Activated T-cell treated with anti-CD3 and anti-CD28 coated beads, Interleukin-2, amount 50 U/mL, for 4 hours (primary cell): ENCODE measurements around the gene ERCC6L2. TPM values are rescaled to one million over a fixed set of nuclear protein-coding genes. Genes with fewer than 3 reads are reported as not detected.

Source experiments
- ATAC-seq, 2 donors: fragments of 200-7000 bp; cut with Tn5 transposase; one replicate each; pipeline ENCODE4 v1.10.0; 2021
- DNase-seq: peaks from one replicate; pipeline ENCODE4 v3.0.0-alpha.2; 2020
- H3K27me3 Mint-ChIP-seq: one replicate; pipeline ENCODE4 v1.8.0; 2021; ENCODE audit warnings: low read depth, mixed read lengths
- H3K36me3 Mint-ChIP-seq: one replicate; pipeline ENCODE4 v1.8.0; 2022; ENCODE audit warnings: mixed read lengths; ENCODE audit not compliant: insufficient read depth
- H3K4me1 Mint-ChIP-seq: one replicate; pipeline ENCODE4 v1.8.0; 2021; ENCODE audit warnings: low read depth, mixed read lengths
- H3K4me3 Mint-ChIP-seq: one replicate; pipeline ENCODE4 v1.8.0; 2021; ENCODE audit warnings: mild to moderate bottlenecking, moderate library complexity, mixed read lengths
- H3K9me3 Mint-ChIP-seq: one replicate; pipeline ENCODE4 v1.8.0; 2021; ENCODE audit warnings: mixed read lengths
- total RNA-seq, 3 donors: library from RNA; stranded (reverse); gene quantifications; one replicate each; pipeline ENCODE4 v1.2.1, GENCODE V29; 2021

The ERCC6L2 gene
- total RNA-seq: 10 to 100 TPM; 24.4 to 27.9 (median 27.1) TPM

GRCh38 chr9:95875305-95876137, at the start of gene ERCC6L2:
Gene ERCC6L2 (plus strand): TSS chr9:95875691. CDS start chr9:95876039, 348 bp downstream.
- H3K4me3 Mint-ChIP-seq: no peak within 1 kb of the TSS
- ATAC-seq: peak; percentile 94

DNA sequence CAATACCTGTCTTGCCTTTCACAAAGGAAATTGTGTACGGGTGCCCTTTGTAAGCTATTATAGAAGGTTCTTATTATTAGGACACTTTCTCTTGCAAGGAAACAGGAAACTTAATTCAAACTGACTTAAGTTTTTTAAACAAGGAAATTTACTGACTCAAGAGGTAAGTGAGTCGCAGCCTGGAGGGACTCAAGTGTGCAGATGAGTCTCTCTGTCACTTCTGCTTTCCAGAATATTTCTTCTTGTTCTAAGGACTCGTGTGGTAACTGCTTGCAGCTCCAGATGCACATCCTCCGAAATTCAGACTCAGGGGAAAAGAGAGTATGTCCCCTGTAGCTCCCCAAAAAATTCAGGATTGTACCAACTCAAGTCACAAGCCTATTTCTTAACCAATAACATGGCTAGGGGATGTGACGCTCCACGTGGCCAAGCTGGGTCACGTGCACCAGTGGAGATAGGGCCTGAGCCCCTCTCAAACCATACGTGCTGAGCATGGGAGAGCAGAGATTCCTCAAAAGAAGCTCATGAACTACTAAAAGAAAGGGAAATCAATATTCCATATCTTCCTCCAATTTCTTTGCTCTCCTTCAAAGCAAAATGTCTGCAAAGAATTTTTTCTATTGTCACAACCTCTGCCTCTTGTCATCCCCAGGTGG, 49.2 kb upstream of the ERCC6L2 start:
- Mint-ChIP-seq H3K4me1 (peaks cover 11% of the 10 kb centered on the region), H3K4me3 (no peak overlapping the region), H3K9me3 (no peaks in the 10 kb centered on the region), H3K27me3 (no peaks in the 10 kb centered on the region), H3K36me3 (peaks cover 3% of the 10 kb centered on the region)
- no peak for ATAC-seq
- no peak for DNase-seq

More at GRCh38 chr9:95875305-95876137, at the start of gene ERCC6L2:
- H3K27me3 Mint-ChIP-seq: no peaks in the 10 kb centered on the region
- peak; percentile 84 for DNase-seq
- H3K4me1 Mint-ChIP-seq: peaks cover 30% of the 10 kb centered on the region
- H3K9me3 Mint-ChIP-seq: peaks cover 6% of the 10 kb centered on the region
- H3K36me3 Mint-ChIP-seq: peaks cover 33% of the 10 kb centered on the region

DNA sequence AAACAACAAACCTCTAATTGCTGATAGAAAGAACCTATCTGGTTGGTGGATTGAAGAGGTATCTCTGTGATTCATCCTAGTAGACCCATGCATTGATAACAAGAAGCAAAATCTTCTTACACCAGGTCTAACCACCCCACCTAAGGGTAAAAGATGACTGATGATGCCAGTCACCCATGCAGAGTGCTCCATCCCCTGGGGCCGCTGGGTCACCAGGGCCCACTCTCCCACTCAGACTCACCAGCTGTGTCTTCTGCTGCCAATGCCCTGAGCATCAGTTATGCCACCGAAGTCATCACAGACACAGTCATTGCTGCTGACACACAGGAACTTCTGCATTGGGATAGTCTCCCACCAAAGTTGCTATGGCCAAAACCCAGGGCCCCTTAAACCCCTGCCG, 44.7 kb upstream of the ERCC6L2 start:
- no peaks in the 10 kb centered on the region for H3K9me3 Mint-ChIP-seq
- ATAC-seq (no peak), DNase-seq (no peak)

GRCh38 chr9:95831810-95832209, 43.7 kb upstream of the ERCC6L2 start:
- no peak for DNase-seq
- Mint-ChIP-seq H3K9me3 (no peaks in the 10 kb centered on the region), H3K27me3 (no peaks in the 10 kb centered on the region), H3K4me3 (no peak overlapping the region), H3K4me1 (peaks cover 2% of the 10 kb centered on the region), H3K36me3 (peaks cover 9% of the 10 kb centered on the region)
- ATAC-seq: no peak

More for the DNA sequence above, 44.7 kb upstream of the ERCC6L2 start:
- H3K4me1 Mint-ChIP-seq: peaks cover 2% of the 10 kb centered on the region
- H3K4me3 Mint-ChIP-seq: no peak overlapping the region
- no peaks in the 10 kb centered on the region for H3K27me3 Mint-ChIP-seq
- peaks cover 9% of the 10 kb centered on the region for H3K36me3 Mint-ChIP-seq

DNA sequence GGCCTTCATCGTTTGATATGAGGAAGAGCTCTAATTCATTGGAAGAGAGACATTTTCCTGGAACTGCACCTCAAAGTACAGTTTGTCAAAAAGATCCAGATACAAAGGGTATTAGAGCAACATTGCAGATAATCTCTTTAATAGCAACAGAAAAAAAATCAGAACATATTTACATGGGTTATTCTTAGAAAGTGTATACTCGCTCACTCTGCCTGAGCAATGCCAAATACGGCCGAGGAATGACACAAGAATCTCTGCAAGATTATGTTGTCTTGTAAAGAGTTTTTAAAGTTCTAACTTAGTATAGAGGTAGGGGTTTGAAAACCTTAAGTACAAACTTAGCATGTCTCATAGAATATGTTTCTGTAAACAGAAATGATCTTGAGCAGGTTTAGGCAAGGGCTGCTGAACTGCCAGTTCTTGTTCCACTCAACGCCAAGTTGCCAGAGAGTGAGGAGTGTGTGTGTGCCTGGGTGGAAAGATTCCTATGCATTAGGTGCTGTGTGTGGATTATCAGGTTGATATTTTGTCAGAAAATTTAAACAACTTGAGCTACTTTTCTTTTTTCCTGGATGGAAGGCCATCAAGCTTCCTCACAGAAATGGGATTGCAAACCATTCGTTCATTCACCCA, 41.8 kb upstream of the ERCC6L2 start:
- Mint-ChIP-seq H3K9me3 (no peaks in the 10 kb centered on the region), H3K27me3 (no peaks in the 10 kb centered on the region), H3K36me3 (peaks cover 12% of the 10 kb centered on the region), H3K4me3 (no peak overlapping the region), H3K4me1 (peaks cover 2% of the 10 kb centered on the region)
- ATAC-seq (no peak), DNase-seq (no peak)

GRCh38 chr9:95834281-95834907, 41.1 kb upstream of the ERCC6L2 start:
- Mint-ChIP-seq H3K4me1 (peaks cover 2% of the 10 kb centered on the region), H3K9me3 (no peaks in the 10 kb centered on the region), H3K4me3 (no peak overlapping the region), H3K27me3 (no peaks in the 10 kb centered on the region), H3K36me3 (peaks cover 10% of the 10 kb centered on the region)
- ATAC-seq (no peak), DNase-seq (no peak)

- Mint-ChIP-seq H3K9me3 (no peaks in the 10 kb centered on the region), H3K4me1 (peaks cover 2% of the 10 kb centered on the region), H3K36me3 (peaks cover 10% of the 10 kb centered on the region), H3K4me3 (no peak overlapping the region), H3K27me3 (no peaks in the 10 kb centered on the region)
- DNase-seq (no peak), ATAC-seq (no peak)
These were observed 40.1 kb upstream of the ERCC6L2 start for GRCh38 chr9:95835393-95835792.

GRCh38 chr9:95836072-95836471, 39.4 kb upstream of the ERCC6L2 start:
- DNase-seq (no peak), ATAC-seq (no peak)
- H3K4me1 Mint-ChIP-seq: peaks cover 2% of the 10 kb centered on the region
- peaks cover 10% of the 10 kb centered on the region for H3K36me3 Mint-ChIP-seq
- no peaks in the 10 kb centered on the region for H3K9me3 Mint-ChIP-seq
- H3K27me3 Mint-ChIP-seq: no peaks in the 10 kb centered on the region
- H3K4me3 Mint-ChIP-seq: no peak overlapping the region

GRCh38 chr9:95839012-95839411, 36.5 kb upstream of the ERCC6L2 start:
- no peaks in the 10 kb centered on the region for H3K27me3 Mint-ChIP-seq
- H3K9me3 Mint-ChIP-seq: no peaks in the 10 kb centered on the region
- H3K4me1 Mint-ChIP-seq: peaks cover 2% of the 10 kb centered on the region
- H3K4me3 Mint-ChIP-seq: no peak overlapping the region
- DNase-seq: no peak
- no peak for ATAC-seq
- peaks cover 7% of the 10 kb centered on the region for H3K36me3 Mint-ChIP-seq

GRCh38 chr9:95840074-95840473, 35.4 kb upstream of the ERCC6L2 start:
- ATAC-seq (no peak), DNase-seq (no peak)
- H3K4me3 Mint-ChIP-seq: no peak overlapping the region
- H3K9me3 Mint-ChIP-seq: no peaks in the 10 kb centered on the region
- H3K36me3 Mint-ChIP-seq: peaks cover 4% of the 10 kb centered on the region
- H3K4me1 Mint-ChIP-seq: no peaks in the 10 kb centered on the region
- H3K27me3 Mint-ChIP-seq: no peaks in the 10 kb centered on the region

DNA sequence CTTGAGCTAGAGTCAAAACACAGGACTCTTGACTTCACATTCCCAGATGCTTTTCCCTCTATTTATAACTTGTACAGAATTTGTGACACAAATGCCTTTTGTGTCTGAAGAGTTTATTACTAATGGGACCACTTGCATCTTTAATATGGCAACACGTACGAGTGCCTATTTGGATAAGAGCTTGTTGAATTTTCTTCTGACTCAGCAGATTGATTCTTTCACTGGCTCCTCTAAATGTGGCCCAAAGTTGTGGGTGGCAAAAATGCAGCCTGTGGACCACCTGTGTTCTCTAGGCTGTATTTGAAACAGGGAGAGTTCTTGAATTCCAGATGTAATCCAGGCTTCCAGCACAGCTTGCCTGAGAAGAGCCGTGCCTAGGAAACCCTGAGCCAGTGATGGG, 34.1 kb upstream of the ERCC6L2 start:
- Mint-ChIP-seq H3K36me3 (peaks cover 4% of the 10 kb centered on the region), H3K4me1 (no peaks in the 10 kb centered on the region), H3K9me3 (no peaks in the 10 kb centered on the region), H3K27me3 (no peaks in the 10 kb centered on the region), H3K4me3 (no peak overlapping the region)
- DNase-seq: no peak
- ATAC-seq: no peak

GRCh38 chr9:95845751-95846150, 29.7 kb upstream of the ERCC6L2 start:
- ATAC-seq: no peak
- DNase-seq: no peak
- Mint-ChIP-seq H3K4me1 (no peaks in the 10 kb centered on the region), H3K9me3 (no peaks in the 10 kb centered on the region), H3K4me3 (no peak overlapping the region), H3K36me3 (peaks cover 17% of the 10 kb centered on the region), H3K27me3 (no peaks in the 10 kb centered on the region)

- no peak overlapping the region for H3K4me3 Mint-ChIP-seq
- DNase-seq: no peak
- no peaks in the 10 kb centered on the region for H3K27me3 Mint-ChIP-seq
- H3K9me3 Mint-ChIP-seq: no peaks in the 10 kb centered on the region
- peaks cover 18% of the 10 kb centered on the region for H3K36me3 Mint-ChIP-seq
- no peak for ATAC-seq
- peaks cover 14% of the 10 kb centered on the region for H3K4me1 Mint-ChIP-seq
These were observed 26.7 kb upstream of the ERCC6L2 start for GRCh38 chr9:95848764-95849163.
